Small intestine (tissue), 7 donors: ENCODE results near the gene CLTA. TPM values are rescaled to one million over a fixed set of nuclear protein-coding genes. Genes with fewer than 3 reads are reported as not detected.
A peak's percentile ranks its signal among the peaks of the same experiment; 100 is the strongest.

ENCODE experiments used
- DNase-seq, 2 donors: peaks; one replicate each; pipeline versions ENCODE4 v3.0.0 to v3.0.0-alpha.2; 2013
- FAIRE-seq: peaks from 2 replicates; lab custom pipeline; 2012; peaks lifted over from hg19 to GRCh38; lab: Jason Lieb, UNC
- H3K27ac ChIP-seq, 3 donors: one replicate each; pipeline ENCODE4 v1.5.1; 2013; ENCODE audit warnings: low read length in 2 of 3, mild to moderate bottlenecking in 2 of 3, control low read depth in 1 of 3, inconsistent platforms in 1 of 3, low read depth in 1 of 3, moderate library complexity in 1 of 3
- H3K27me3 ChIP-seq, 3 donors: one replicate each; pipeline ENCODE4 v1.6.1; 2013; ENCODE audit warnings: low read length in 3 of 3, inconsistent platforms in 1 of 3; ENCODE audit not compliant: control insufficient read depth in 3 of 3, insufficient read depth in 3 of 3
- H3K36me3 ChIP-seq, 3 donors: one replicate each; pipeline ENCODE4 v1.6.1; 2013; ENCODE audit warnings: low read length in 3 of 3, inconsistent platforms in 1 of 3, low read depth in 1 of 3, mild to moderate bottlenecking in 1 of 3, moderate library complexity in 1 of 3; ENCODE audit not compliant: control insufficient read depth in 3 of 3, insufficient read depth in 2 of 3
- H3K4me1 ChIP-seq, 3 donors: one replicate each; pipeline ENCODE4 v1.6.1; 2013; ENCODE audit warnings: low read length in 2 of 3, inconsistent platforms in 1 of 3, low read depth in 1 of 3, mild to moderate bottlenecking in 1 of 3, moderate library complexity in 1 of 3; ENCODE audit not compliant: control insufficient read depth in 3 of 3, insufficient read depth in 2 of 3
- H3K4me3 ChIP-seq, 3 donors: one replicate each; pipeline ENCODE4 v1.5.1; 2013; ENCODE audit warnings: low read length in 3 of 3, control low read depth in 1 of 3, inconsistent platforms in 1 of 3, low read depth in 1 of 3, mild to moderate bottlenecking in 1 of 3, moderate library complexity in 1 of 3
- H3K9me3 ChIP-seq, 2 donors: one replicate each; pipeline ENCODE4 v1.6.1; 2013; ENCODE audit warnings: low read depth in 1 of 2, low read length in 1 of 2; ENCODE audit not compliant: control insufficient read depth in 2 of 2, insufficient read depth in 1 of 2
- WGBS, 3 donors: extraction: QIAGEN DNeasy Blood & Tissue Kit; methylation state at CpG; one replicate each; pipeline ENCODE4 v1.1.7; 2013; 5-methylcytosine and 5-hydroxymethylcytosine counted together
- polyA plus RNA-seq, 4 donors: library from polyadenylated mRNA; stranded (reverse) in 3 of 4; unstranded in 1 of 4; fragments of 200-250 nt in 3 of 4; fragments of 120-200 nt in 1 of 4; gene quantifications; one replicate each; pipeline versions ENCODE4 v1.2.1 to v1.2.3, GENCODE V29; 2013
- donor health status: healthy with polysubstance abuse.
- donor health status: control.
- donor health status: control.
- donor health status: Bipolar disorder and iron deficiency.
- donor health status: healthy.

The CLTA gene
- polyA plus RNA-seq, 4 donors, result 176 to 279 (median 273) TPM

DNA sequence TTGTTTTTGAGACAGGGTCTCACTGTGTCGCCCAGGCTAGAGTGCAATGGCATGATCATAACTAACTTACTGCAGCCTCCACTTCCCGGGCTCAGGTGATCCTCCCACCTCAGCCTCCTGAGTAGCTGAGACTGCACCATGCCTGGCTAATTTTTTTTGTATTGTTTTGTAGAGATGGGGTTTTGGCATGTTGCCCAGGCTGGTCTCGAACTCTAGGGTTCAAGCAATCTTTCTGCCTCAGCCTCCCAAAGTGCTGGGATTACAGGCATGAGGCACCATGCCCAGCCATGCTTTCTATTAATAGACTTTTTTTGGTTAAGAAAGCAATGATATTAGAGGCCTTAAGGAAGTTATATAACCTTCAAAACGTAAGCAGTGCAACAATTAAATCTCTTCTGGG, 23.3 kb downstream of the CLTA start:
- no peak for DNase-seq
- WGBS, 3 donors, result 67 to 85% (median 79%) methylated on average over 4 of the region's 4 CpGs
- H3K27ac ChIP-seq, result no peak overlapping the region
- H3K27me3 ChIP-seq, result no peaks in the 10 kb centered on the region
- no peak for FAIRE-seq
- peaks cover 4 to 63% (median 34%) of the 10 kb centered on the region in 3 donors for H3K36me3 ChIP-seq
- H3K4me1 ChIP-seq, result no peaks in the 10 kb centered on the region
- no peak overlapping the region for H3K4me3 ChIP-seq
- no peaks in the 10 kb centered on the region for H3K9me3 ChIP-seq

DNA sequence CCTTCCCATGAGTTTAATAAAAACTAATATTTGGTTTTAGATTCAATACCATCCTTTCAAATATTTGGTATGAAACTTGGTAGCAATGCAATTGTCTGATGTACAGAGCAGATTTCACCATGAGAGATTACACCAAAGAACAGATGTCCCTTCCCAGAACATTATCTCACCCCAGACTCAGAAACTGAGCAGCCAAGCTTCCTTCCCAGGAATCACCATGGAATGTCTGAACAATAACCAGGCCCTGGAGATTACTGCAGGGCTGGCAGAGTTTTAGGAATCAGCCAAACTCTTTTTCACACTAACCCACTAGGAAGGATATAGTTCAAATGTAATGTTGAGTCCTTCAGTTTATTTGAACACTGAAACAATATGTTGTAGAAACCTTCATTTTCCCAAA, 23.9 kb downstream of the CLTA start:
- FAIRE-seq (no peak), DNase-seq (no peak)
- Histone ChIP-seq H3K4me1 (no peaks in the 10 kb centered on the region), H3K27me3 (no peaks in the 10 kb centered on the region), H3K27ac (no peak overlapping the region), H3K4me3 (no peak overlapping the region), H3K36me3 (peaks cover 4 to 65% (median 32%) of the 10 kb centered on the region in 3 donors), H3K9me3 (no peaks in the 10 kb centered on the region)

DNA sequence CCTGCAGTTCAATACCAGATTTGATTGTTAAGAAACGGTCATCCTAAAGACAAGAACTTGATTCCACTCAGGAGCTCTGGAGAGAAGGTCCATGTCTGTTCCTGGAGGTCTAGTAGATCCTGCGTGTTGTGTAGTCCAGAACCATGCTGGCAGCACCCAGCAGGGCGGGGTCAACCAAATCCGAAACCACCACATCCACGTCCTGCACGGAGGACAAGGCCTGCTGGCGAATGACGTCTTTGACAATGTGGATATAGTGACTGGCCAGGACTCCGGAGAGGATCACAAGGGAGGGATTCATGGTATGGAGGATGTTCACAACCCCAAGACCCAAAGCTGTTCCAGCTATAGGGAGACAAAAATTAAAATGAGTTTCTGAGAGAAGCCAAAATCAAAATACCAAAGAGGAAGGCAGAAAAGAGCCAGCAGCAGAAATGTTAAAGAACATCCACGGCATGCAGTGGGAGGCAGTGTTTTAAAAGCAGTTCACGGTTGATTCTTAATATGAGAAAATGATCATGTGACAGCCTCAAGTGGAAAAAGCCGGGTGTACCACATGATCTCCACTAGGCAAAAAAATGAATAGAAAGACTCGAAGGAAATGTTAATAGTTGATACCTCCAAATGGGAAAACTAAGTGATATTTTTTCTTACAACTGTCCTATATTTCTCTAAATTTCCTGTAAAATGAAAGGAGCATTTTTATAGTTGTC, 26.7 kb downstream of the CLTA start:
- Histone ChIP-seq H3K36me3 (peaks cover 12 to 61% (median 26%) of the 10 kb centered on the region in 3 donors), H3K27me3 (no peaks in the 10 kb centered on the region), H3K4me1 (no peaks in the 10 kb centered on the region), H3K4me3 (no peak overlapping the region), H3K27ac (no peak overlapping the region), H3K9me3 (peaks cover 0 to 2% of the 10 kb centered on the region in 2 donors)
- DNase-seq, result no peak
- WGBS, 3 donors, result 70 to 85% (median 83%) methylated on average over 13 of the region's 13 CpGs
- no peak for FAIRE-seq

DNA sequence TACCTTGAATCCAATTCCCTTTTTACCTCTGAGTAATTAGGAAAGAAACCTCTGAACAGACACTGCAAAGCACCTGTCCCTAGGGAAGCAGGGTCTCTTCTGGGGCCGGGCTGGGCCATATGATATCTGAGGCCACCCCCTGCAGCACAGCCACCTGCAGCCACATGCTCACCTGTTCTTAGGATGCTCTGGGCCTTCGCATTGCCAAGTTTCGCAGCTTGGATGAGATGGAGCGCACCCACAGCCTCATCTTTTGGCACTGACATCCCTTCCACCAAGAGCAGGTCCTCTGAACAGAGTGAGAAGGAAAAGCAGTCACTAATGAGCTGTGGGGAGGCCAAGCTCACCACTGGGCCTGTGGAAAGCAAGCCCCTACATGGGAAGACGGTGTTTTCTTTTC, 27.3 kb downstream of the CLTA start:
- H3K27ac ChIP-seq, result no peak overlapping the region
- FAIRE-seq, result no peak
- DNase-seq, result no peak
- peaks cover 16 to 62% (median 29%) of the 10 kb centered on the region in 3 donors for H3K36me3 ChIP-seq
- peaks cover 0 to 8% of the 10 kb centered on the region in 2 donors for H3K9me3 ChIP-seq
- no peaks in the 10 kb centered on the region for H3K4me1 ChIP-seq
- WGBS, 3 donors, result 91 to 97% (median 95%) methylated on average over 5 of the region's 5 CpGs
- no peaks in the 10 kb centered on the region for H3K27me3 ChIP-seq
- H3K4me3 ChIP-seq, result no peak overlapping the region

DNA sequence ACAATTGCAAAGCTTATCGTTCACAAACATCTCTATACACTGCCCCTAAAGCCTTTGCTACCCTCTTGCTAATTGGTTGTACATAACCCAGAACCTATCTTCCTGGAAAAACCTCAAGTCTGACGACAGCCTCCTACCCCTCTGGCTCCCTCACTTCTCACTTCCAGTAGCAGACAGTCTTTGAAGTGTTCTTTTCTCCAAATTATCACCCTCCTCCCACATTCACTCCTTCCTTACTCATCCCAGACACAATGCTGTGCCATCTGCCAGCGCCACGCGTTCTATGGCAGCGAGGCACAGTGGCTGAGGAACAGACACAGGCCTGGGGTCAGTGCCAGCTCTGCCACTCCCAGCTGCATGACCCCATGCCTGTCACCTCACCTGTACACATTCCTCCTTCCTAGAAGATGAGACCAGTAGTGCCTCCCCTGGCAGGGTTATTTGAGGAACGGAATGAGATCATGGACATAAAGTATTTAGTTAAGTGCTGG, 27.7 kb downstream of the CLTA start:
- DNase-seq, result peak in 1 of 2 donors; percentile 9
- no peak for FAIRE-seq
- Histone ChIP-seq H3K9me3 (peaks cover 0 to 10% of the 10 kb centered on the region in 2 donors), H3K4me1 (no peaks in the 10 kb centered on the region), H3K27ac (no peak overlapping the region), H3K4me3 (no peak overlapping the region), H3K27me3 (no peaks in the 10 kb centered on the region), H3K36me3 (peaks cover 17 to 61% (median 29%) of the 10 kb centered on the region in 3 donors)
- WGBS, 3 donors, result 86 to 90% (median 86%) methylated on average over 7 of the region's 7 CpGs

DNA sequence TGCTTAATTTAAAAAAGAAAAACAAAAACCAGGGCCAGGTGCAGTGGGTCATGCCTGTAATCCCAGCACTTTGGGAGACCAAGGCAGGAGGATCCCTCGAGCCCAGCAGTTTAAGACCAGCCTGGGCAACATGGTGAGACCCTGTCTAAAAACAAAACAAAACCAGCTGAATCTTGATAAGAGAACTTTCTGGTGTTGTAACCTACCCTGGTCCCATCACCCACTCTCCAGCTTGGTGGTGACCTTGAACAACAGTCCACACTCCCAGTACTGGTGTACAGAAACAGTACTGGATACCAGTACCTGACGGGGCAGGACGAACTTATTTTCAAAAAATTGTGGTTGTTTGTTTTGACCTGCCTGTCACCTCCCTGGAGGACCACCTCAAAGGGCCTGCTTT, 30.9 kb downstream of the CLTA start:
- H3K4me1 ChIP-seq, result no peaks in the 10 kb centered on the region
- H3K36me3 ChIP-seq, result peaks cover 21 to 72% (median 29%) of the 10 kb centered on the region in 3 donors
- DNase-seq (no peak), FAIRE-seq (no peak)
- no peak overlapping the region for H3K4me3 ChIP-seq
- 96 to 100% (median 96%) methylated on average over 3 of the region's 3 CpGs for WGBS, 3 donors
- no peak overlapping the region for H3K27ac ChIP-seq
- no peaks in the 10 kb centered on the region for H3K27me3 ChIP-seq
- H3K9me3 ChIP-seq, result peaks cover 0 to 10% of the 10 kb centered on the region in 2 donors

DNA sequence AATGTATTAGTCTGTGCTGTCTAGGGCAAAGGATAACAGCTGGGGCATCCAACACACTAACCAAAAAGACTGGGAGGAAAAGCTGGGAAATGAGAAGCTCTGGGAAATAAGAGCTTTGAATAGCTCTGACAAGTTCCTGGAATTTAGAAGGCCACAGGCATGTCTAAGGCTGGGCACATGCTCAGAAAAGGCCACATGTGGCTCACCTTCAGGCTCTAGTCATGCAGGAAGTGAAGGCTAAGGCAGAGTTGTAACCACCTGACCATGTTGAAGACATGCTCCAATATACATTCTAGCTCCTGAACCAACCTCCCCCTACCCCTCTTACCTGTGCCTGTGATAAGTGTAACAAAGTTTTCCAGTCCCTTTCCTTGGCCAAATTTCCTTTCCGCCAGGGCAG, 31.7 kb downstream of the CLTA start:
- Histone ChIP-seq H3K27ac (no peak overlapping the region), H3K27me3 (no peaks in the 10 kb centered on the region), H3K4me1 (no peaks in the 10 kb centered on the region), H3K9me3 (peaks cover 0 to 10% of the 10 kb centered on the region in 2 donors), H3K4me3 (no peak overlapping the region), H3K36me3 (peaks cover 22 to 72% (median 25%) of the 10 kb centered on the region in 3 donors)
- FAIRE-seq (no peak), DNase-seq (no peak)
- WGBS, 3 donors, result 98 to 100% (median 100%) methylated on average over 1 of the region's 1 CpG

DNA sequence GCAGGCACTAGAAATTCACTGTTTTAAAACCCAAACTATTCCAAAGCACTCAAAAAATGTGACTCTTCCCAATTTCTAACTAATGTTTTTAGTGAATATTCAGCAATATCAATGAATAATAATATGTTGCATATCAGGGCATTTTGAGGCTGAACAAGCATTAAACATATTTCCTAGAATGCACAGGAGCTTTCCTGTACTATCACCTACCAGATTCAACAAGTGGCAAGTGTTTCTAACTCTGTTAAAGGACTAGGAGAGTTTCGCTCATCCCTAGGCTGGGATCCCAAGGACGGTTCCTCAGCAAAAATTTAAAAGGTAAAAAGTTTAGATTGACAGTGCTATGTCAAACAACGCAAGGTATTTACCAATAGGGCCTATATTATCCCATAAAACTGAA, 46.5 kb downstream of the CLTA start:
- 95 to 96% (median 95%) methylated on average over 3 of the region's 3 CpGs for WGBS, 3 donors
- H3K9me3 ChIP-seq, result no peaks in the 10 kb centered on the region
- no peaks in the 10 kb centered on the region for H3K27me3 ChIP-seq
- no peak for DNase-seq
- H3K4me3 ChIP-seq, result no peak overlapping the region
- H3K4me1 ChIP-seq, result no peaks in the 10 kb centered on the region
- H3K36me3 ChIP-seq, result peaks cover 2 to 13% (median 3%) of the 10 kb centered on the region in 3 donors
- no peak for FAIRE-seq
- H3K27ac ChIP-seq, result no peak overlapping the region
